HCT116 (cell line): ENCODE results near the gene WDR33.

Source experiments
- CTCF ChIP-seq, 3 experiments: fragments of 200-600 bp in 1 of 3; sonication (generic) in 1 of 3; IDR thresholded peaks in 2 of 3; conservative IDR thresholded peaks in 1 of 3; 2 replicates each; pipeline ENCODE4 v1.5.1; 2012 to 2017; ENCODE audit warnings: low read depth in 2 of 3, low read length in 2 of 3, antibody characterized with exemption in 1 of 3, borderline replicate concordance in 1 of 3, control low read depth in 1 of 3, mild to moderate bottlenecking in 1 of 3, mixed read lengths in 1 of 3, mixed run types in 1 of 3, moderate library complexity in 1 of 3; ENCODE audit not compliant: insufficient read depth in 1 of 3
- ELF1 ChIP-seq: IDR thresholded peaks from 2 replicates; pipeline ENCODE4 v1.6.1; 2012; ENCODE audit warnings: low read depth, borderline replicate concordance
- EZH2phosphoT487 ChIP-seq: fragments of 200-600 bp; IDR thresholded peaks from 2 replicates; pipeline ENCODE4 v1.6.1; 2018; ENCODE audit warnings: antibody characterized with exemption, borderline replicate concordance
- FOSL1 ChIP-seq: IDR thresholded peaks from 2 replicates; pipeline ENCODE4 v1.6.1; 2012; ENCODE audit warnings: low read depth
- JUND ChIP-seq: IDR thresholded peaks from 2 replicates; pipeline ENCODE4 v1.6.1; 2012
- POLR2A ChIP-seq: IDR thresholded peaks from 2 replicates; pipeline ENCODE4 v1.7.0; 2011; ENCODE audit warnings: borderline replicate concordance; ENCODE audit not compliant: insufficient read depth, insufficient read length; ENCODE audit errors: extremely low read depth
- POLR2AphosphoS5 ChIP-seq: IDR thresholded peaks from 2 replicates; pipeline ENCODE4 v1.6.1; 2011; ENCODE audit warnings: mild to moderate bottlenecking, low read depth, low read length, moderate library complexity
- RAD21 ChIP-seq: IDR thresholded peaks from 2 replicates; pipeline ENCODE4 v1.6.1; 2012; ENCODE audit warnings: low read depth, mild to moderate bottlenecking
- REST ChIP-seq: IDR thresholded peaks from 2 replicates; pipeline ENCODE4 v1.6.1; 2012; ENCODE audit warnings: low read depth
- SIN3A ChIP-seq: IDR thresholded peaks from 2 replicates; pipeline ENCODE4 v1.6.1; 2012; ENCODE audit warnings: low read depth
- SP1 ChIP-seq: IDR thresholded peaks from 2 replicates; pipeline ENCODE4 v1.6.1; 2012; ENCODE audit warnings: low read depth
- TCF7L2 ChIP-seq: IDR thresholded peaks from 2 replicates; pipeline ENCODE4 v1.7.0; 2011; ENCODE audit warnings: borderline replicate concordance, inconsistent platforms; ENCODE audit not compliant: insufficient read depth, insufficient read length; ENCODE audit errors: extremely low read depth
- TF ChIP-seq, protein P1 (sequence below): IDR thresholded peaks from 2 replicates; pipeline ENCODE4 v1.6.1; 2012

DNA sequence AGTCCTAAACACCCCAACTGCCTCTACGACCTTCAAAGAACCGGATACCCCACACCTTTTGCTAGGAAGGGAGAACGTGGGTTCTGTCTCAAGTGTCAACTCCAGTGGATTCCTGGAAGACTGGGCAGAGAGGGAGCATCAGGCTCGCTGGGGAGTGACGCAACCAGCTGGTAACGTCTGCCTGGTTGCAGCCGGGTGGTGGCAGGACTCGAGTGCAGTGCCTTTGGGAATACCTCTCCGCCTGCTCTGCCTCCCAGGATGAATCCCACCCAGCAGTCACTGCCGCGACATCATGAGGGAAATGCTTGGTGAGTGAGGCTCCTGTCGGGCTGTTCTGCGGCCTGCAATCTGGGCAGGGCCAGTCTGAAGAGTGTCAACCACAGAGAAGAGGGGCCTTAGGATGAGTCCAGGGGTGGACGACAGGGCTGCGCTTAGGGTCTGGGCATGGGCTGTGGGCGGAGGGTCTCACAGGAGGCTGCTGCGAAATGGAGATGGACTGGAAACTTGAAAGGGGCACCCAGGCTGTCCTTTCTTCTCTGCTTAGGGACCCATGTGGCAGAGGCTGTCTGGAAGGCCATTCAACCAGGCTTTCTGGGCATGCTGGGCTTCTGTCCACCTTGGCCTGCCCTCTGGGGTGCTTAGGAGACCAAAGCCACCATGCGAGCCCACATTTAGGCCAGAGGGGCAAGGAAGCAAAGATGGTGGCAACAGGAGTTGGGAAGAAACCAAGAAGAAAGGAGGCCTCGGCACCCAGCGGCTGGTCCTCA lies 152.1 kb downstream of the WDR33 start:
- no peak for TF ChIP-seq JUND
- TF ChIP-seq CTCF (IDR thresholded peaks at IDR 0.05 in 2 of 3, conservative IDR thresholded peaks at IDR 0.05 in 1 of 3; ENCODE audit: borderline replicate concordance in 1 of 3, insufficient read depth in 1 of 3, low read depth in 2 of 3, low read length in 2 of 3): no peak
- TF ChIP-seq SIN3A: no peak
- TF ChIP-seq, protein P1, sequence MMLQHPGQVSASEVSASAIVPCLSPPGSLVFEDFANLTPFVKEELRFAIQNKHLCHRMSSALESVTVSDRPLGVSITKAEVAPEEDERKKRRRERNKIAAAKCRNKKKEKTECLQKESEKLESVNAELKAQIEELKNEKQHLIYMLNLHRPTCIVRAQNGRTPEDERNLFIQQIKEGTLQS: no peak
- TF ChIP-seq POLR2A: no peak
- TF ChIP-seq FOSL1: no peak
- TF ChIP-seq ELF1: no peak
- TF ChIP-seq EZH2phosphoT487: no peak
- no peak for TF ChIP-seq POLR2AphosphoS5
- no peak for TF ChIP-seq RAD21
- no peak for TF ChIP-seq SP1
- no peak for TF ChIP-seq TCF7L2
- TF ChIP-seq REST: no peak
